ENCODE measurements around the gene ISL2. TPM values are rescaled to one million over a fixed set of nuclear protein-coding genes. Genes with fewer than 3 reads are reported as not detected.

ISL2 gene
- total RNA-seq, 1 experiment from 2014 or later, result 0.51 TPM

- ChIA-PET CTCF (no interaction called here), POLR2A (no interaction called here)
- no peak for ATAC-seq
- Histone ChIP-seq H3K4me1 (ENCODE audit: control insufficient read depth, insufficient read depth, low read length) (0 out of 2 replicates have a peak, but pooled peaks cover 3% of the 10 kb centered on the region), H3K4me3 (ENCODE audit: low read depth in 2 of 2, low read length in 2 of 2) (no peak overlapping the region), H3K9me3 (ENCODE audit: control insufficient read depth, insufficient read depth, low read depth, low read length) (no peaks in the 10 kb centered on the region), H3K36me3 (ENCODE audit: control insufficient read depth, insufficient read depth, low read length) (no peaks in the 10 kb centered on the region), H3K27me3 (ENCODE audit: control insufficient read depth, insufficient read depth, low read length) (no peaks in the 10 kb centered on the region), H3K27ac (ENCODE audit: low read length) (no peak overlapping the region)
- in situ Hi-C loops (cut with HindIII; ENCODE audit: low pct_unique_long_range_greater_than_20kb, low sequenced_read_pairs) (no loop called here), intact Hi-C loops (cut with micrococcal nuclease; ENCODE audit: unreplicated experiment) (no loop called here)
- no peak for DNase-seq (ENCODE audit: low read depth, low spot score)
- TF ChIP-seq SIN3A (IDR thresholded peaks at IDR 0.05; ENCODE audit: borderline replicate concordance, insufficient read depth, low read depth, low read length), result no peak
- no peak for TF ChIP-seq TCF7L2 (IDR thresholded peaks at IDR 0.05; ENCODE audit: low read depth, low read length)
- no peak for TF ChIP-seq CTCF (IDR thresholded peaks at IDR 0.05)
- no peak for TF ChIP-seq REST (IDR thresholded peaks at IDR 0.05; ENCODE audit: insufficient read depth in 1 of 2, low read depth in 2 of 2, low read length in 1 of 2)
- no peak for TF ChIP-seq POLR2AphosphoS5 (IDR thresholded peaks at IDR 0.05; ENCODE audit: low read depth, low read length)
- no TSS peak for BruUV-seq (replicated peaks)
Measured at GRCh38 chr15:76303909-76304308, 32.7 kb upstream of the ISL2 start.

- Histone ChIP-seq H3K4me1 (ENCODE audit: control insufficient read depth, insufficient read depth, low read length) (peaks cover 29% of the 10 kb centered on the region), H3K9me3 (ENCODE audit: control insufficient read depth, insufficient read depth, low read depth, low read length) (no peaks in the 10 kb centered on the region), H3K4me3 (ENCODE audit: low read depth in 2 of 2, low read length in 2 of 2) (peak overlapping the region; percentile 83 to 89), H3K27ac (ENCODE audit: low read length) (peak overlapping the region; percentile 92; the same call in 1 of the 2 replicates), H3K36me3 (ENCODE audit: control insufficient read depth, insufficient read depth, low read length) (no peaks in the 10 kb centered on the region), H3K27me3 (ENCODE audit: control insufficient read depth, insufficient read depth, low read length) (no peaks in the 10 kb centered on the region)
- in situ Hi-C loops (cut with HindIII; ENCODE audit: low pct_unique_long_range_greater_than_20kb, low sequenced_read_pairs), result no loop called here
- no peak for ATAC-seq
- ChIA-PET POLR2A (no interaction called here), CTCF (interaction anchor here (0.6 to 0.8 kb wide), 2 partner anchors 17 to 29 kb away, joined by 6 to 11 read pairs; no protein-coding TSS in a partner anchor)
- DNase-seq (ENCODE audit: low read depth, low spot score), result no peak
- no TSS peak for BruUV-seq (replicated peaks)
- no peak for TF ChIP-seq POLR2AphosphoS5 (IDR thresholded peaks at IDR 0.05; ENCODE audit: low read depth, low read length)
- TF ChIP-seq TCF7L2 (IDR thresholded peaks at IDR 0.05; ENCODE audit: low read depth, low read length), result no peak
- no peak for TF ChIP-seq SIN3A (IDR thresholded peaks at IDR 0.05; ENCODE audit: borderline replicate concordance, insufficient read depth, low read depth, low read length)
- TF ChIP-seq REST (IDR thresholded peaks at IDR 0.05; ENCODE audit: insufficient read depth in 1 of 2, low read depth in 2 of 2, low read length in 1 of 2), result no peak
- TF ChIP-seq CTCF (IDR thresholded peaks at IDR 0.05), result no peak
- intact Hi-C loops (cut with micrococcal nuclease; ENCODE audit: unreplicated experiment), result no loop called here
Measured at GRCh38 chr15:76309601-76310330, 26.8 kb upstream of the ISL2 start.

Measured in Panc1 (cell line).